A549 (cell line): ENCODE measurements around the gene MICOS13. TPM values are rescaled to one million over a fixed set of nuclear protein-coding genes. Genes with fewer than 3 reads are reported as not detected.
A peak's percentile ranks its signal among the peaks of the same experiment; 100 is the strongest.

Source experiments
- ATAC-seq, 2 experiments: fragments of 200-7000 bp in 1 of 2; fragments of >200 bp in 1 of 2; cut with Nextera tagmentation in 1 of 2; cut with Tn5 transposase in 1 of 2; 3 replicates each; pipeline versions ENCODE4 v1.8.0 to v1.9.1; 2018 to 2020; ENCODE audit warnings: mild to moderate bottlenecking in 1 of 2, moderate library complexity in 1 of 2
- CTCF ChIA-PET: fragments of 300-600 bp; sonication (Branson Sonifier 250); formaldehyde crosslinking; extraction: SDS; loops from one replicate; lab custom pipeline; 2021; ENCODE audit warnings: antibody characterized with exemption, inconsistent platforms; lab: Yijun Ruan, JAX
- POLR2A ChIA-PET: fragments of 350-600 bp; formaldehyde crosslinking; extraction: SDS; loops from one replicate; lab custom pipeline; 2021; ENCODE audit warnings: antibody characterized with exemption, inconsistent platforms; lab: Yijun Ruan, JAX
- DNase-seq, 2 experiments: peaks; one replicate each; pipeline versions ENCODE4 v3.0.0 to v3.0.0-alpha.2; 2011 to 2016; ENCODE audit warnings: low read depth in 1 of 2, low spot score in 1 of 2
- FAIRE-seq: peaks from 2 replicates; lab custom pipeline; 2011; peaks lifted over from hg19 to GRCh38; lab: Jason Lieb, UNC
- H3K27ac ChIP-seq, 2 experiments: fragments of >200 bp; sonication (Bioruptor Twin); formaldehyde crosslinking; 3 replicates each; pipeline ENCODE4 v1.5.1; 2016 to 2017
- H3K4me1 ChIP-seq: fragments of >200 bp; sonication (Bioruptor Twin); formaldehyde crosslinking; 3 replicates; pipeline ENCODE4 v1.6.1; 2016
- H3K4me2 ChIP-seq: fragments of >200 bp; sonication (Bioruptor Twin); formaldehyde crosslinking; 3 replicates; pipeline ENCODE4 v1.6.1; 2016
- H3K4me3 ChIP-seq: fragments of >200 bp; sonication (Bioruptor Twin); formaldehyde crosslinking; 3 replicates; pipeline ENCODE4 v1.5.1; 2016
- H3K9me3 ChIP-seq: fragments of >200 bp; sonication (Bioruptor Twin); formaldehyde crosslinking; 3 replicates; pipeline ENCODE4 v1.6.1; 2016
- CBX2 ChIP-seq: fragments of 200-600 bp; sonication (generic); IDR thresholded peaks from 2 replicates; pipeline ENCODE4 v1.6.1; 2016; ENCODE audit warnings: low read depth, mild to moderate bottlenecking, borderline replicate concordance
- CHD4 ChIP-seq: fragments of 200-600 bp; sonication (generic); IDR thresholded peaks from 2 replicates; pipeline ENCODE4 v1.6.1; 2016; ENCODE audit warnings: antibody characterized with exemption, mild to moderate bottlenecking, borderline replicate concordance
- EHMT2 ChIP-seq: fragments of 200-600 bp; sonication (generic); IDR thresholded peaks from 2 replicates; pipeline ENCODE4 v1.6.1; 2016; ENCODE audit warnings: antibody characterized with exemption, low read depth, mild to moderate bottlenecking, moderate library complexity
- FOSB ChIP-seq: fragments of 250-450 bp; sonication (Bioruptor Pico); IDR thresholded peaks from 2 replicates; pipeline ENCODE4 v1.5.0; 2020; ENCODE audit warnings: mild to moderate bottlenecking, moderate library complexity
- FOXS1 ChIP-seq: fragments of 250-450 bp; sonication (Bioruptor Pico); IDR thresholded peaks from 2 replicates; pipeline ENCODE4 v1.5.0; 2020; ENCODE audit warnings: mild to moderate bottlenecking, moderate library complexity
- HDAC2 ChIP-seq: fragments of 200-600 bp; sonication (generic); IDR thresholded peaks from 2 replicates; pipeline ENCODE4 v1.6.1; 2016
- HOXB5 ChIP-seq: fragments of 250-450 bp; sonication (Bioruptor Pico); IDR thresholded peaks from 2 replicates; pipeline ENCODE4 v1.5.0; 2020; ENCODE audit warnings: mild to moderate bottlenecking, moderate library complexity
- JUNB ChIP-seq: fragments of >200 bp; sonication (Bioruptor Twin); formaldehyde crosslinking; IDR thresholded peaks from 2 replicates; pipeline ENCODE4 v1.6.1; 2016
- KDM1A ChIP-seq: fragments of 200-600 bp; sonication (generic); IDR thresholded peaks from 2 replicates; pipeline ENCODE4 v1.6.1; 2016; ENCODE audit warnings: low read depth, mild to moderate bottlenecking
- KDM5A ChIP-seq: fragments of 200-600 bp; sonication (generic); IDR thresholded peaks from 2 replicates; pipeline ENCODE4 v1.6.1; 2016; ENCODE audit warnings: antibody characterized with exemption, mild to moderate bottlenecking
- MAFK ChIP-seq: fragments of 450-650 bp; IDR thresholded peaks from 2 replicates; pipeline ENCODE4 v1.6.1; 2014; ENCODE audit not compliant: partially characterized antibody
- MAZ ChIP-seq: fragments of 150-350 bp; IDR thresholded peaks from 2 replicates; pipeline ENCODE4 v1.6.1; 2014; ENCODE audit warnings: antibody characterized with exemption, low read depth, low read length, borderline replicate concordance
- NFE2L2 ChIP-seq: fragments of 150-350 bp; conservative IDR thresholded peaks from 2 replicates; pipeline ENCODE4 v1.6.1; 2014; ENCODE audit warnings: low read length
- NPAS2 ChIP-seq: fragments of 250-450 bp; sonication (Bioruptor Pico); IDR thresholded peaks from 2 replicates; pipeline ENCODE4 v1.8.0; 2022; ENCODE audit warnings: mild to moderate bottlenecking, moderate library complexity, borderline replicate concordance
- NR3C1 ChIP-seq: fragments of >200 bp; sonication (Bioruptor Twin); formaldehyde crosslinking; IDR thresholded peaks from 3 replicates; pipeline ENCODE4 v1.6.1; 2017
- PHF8 ChIP-seq: fragments of 200-600 bp; sonication (generic); IDR thresholded peaks from 2 replicates; pipeline ENCODE4 v1.6.1; 2016; ENCODE audit warnings: low read depth, mild to moderate bottlenecking, antibody characterized with exemption, moderate library complexity, borderline replicate concordance
- POLR2A ChIP-seq: IDR thresholded peaks from 2 replicates; pipeline ENCODE4 v1.6.1; 2012; ENCODE audit warnings: mild to moderate bottlenecking, low read length
- POLR2AphosphoS2 ChIP-seq: conservative IDR thresholded peaks from 2 replicates; pipeline ENCODE4 v1.6.1; 2012; ENCODE audit warnings: low read length, improper control_type of control experiment, inconsistent platforms
- RAD21 ChIP-seq, 2 experiments: fragments of >200 bp in 1 of 2; sonication (Bioruptor Twin) in 1 of 2; formaldehyde crosslinking in 1 of 2; IDR thresholded peaks in 1 of 2; conservative IDR thresholded peaks in 1 of 2; 2 replicates in 1 of 2; 3 replicates in 1 of 2; pipeline ENCODE4 v1.6.1; 2012 to 2018; ENCODE audit warnings: inconsistent platforms in 1 of 2
- RARB ChIP-seq: fragments of 250-450 bp; sonication (Bioruptor Pico); IDR thresholded peaks from 2 replicates; pipeline ENCODE4 v1.8.0; 2021; ENCODE audit warnings: mild to moderate bottlenecking, moderate library complexity
- RFX5 ChIP-seq: fragments of 450-650 bp; IDR thresholded peaks from 2 replicates; pipeline ENCODE4 v1.7.1; 2014; ENCODE audit warnings: antibody characterized with exemption, mild to moderate bottlenecking, moderate library complexity
- TP53 ChIP-seq: fragments of 250-450 bp; sonication (Bioruptor Pico); IDR thresholded peaks from 2 replicates; pipeline ENCODE4 v1.5.0; 2021; ENCODE audit warnings: mild to moderate bottlenecking, moderate library complexity
- ZSCAN20 ChIP-seq: fragments of 250-450 bp; sonication (Bioruptor Pico); IDR thresholded peaks from 2 replicates; pipeline ENCODE4 v1.8.0; 2022; ENCODE audit warnings: mild to moderate bottlenecking, moderate library complexity
- WGBS: methylation state at CpG from one replicate; pipeline ENCODE4 v1.1.6; 2017; ENCODE audit errors: missing lambda C conversion rate; 5-methylcytosine and 5-hydroxymethylcytosine counted together
- polyA plus RNA-seq, 4 experiments: library from polyadenylated mRNA; depleted of rRNA in 3 of 4; stranded (reverse); fragments of >200 nt; fragmentation: RNase III in 1 of 4; extraction: RNeasy Plus Mini Kit Qiagen cat#74134 plus additional on column Dnase treatment in 1 of 4; gene quantifications; 2 replicates in 3 of 4; 3 replicates in 1 of 4; pipeline ENCODE4 v1.2.3, GENCODE V29; 2011 to 2017
- TF ChIP-seq, protein P1 (sequence below): fragments of 200-600 bp; sonication (generic); IDR thresholded peaks from 2 replicates; pipeline ENCODE4 v1.6.1; 2016; ENCODE audit warnings: antibody characterized with exemption, mild to moderate bottlenecking, moderate library complexity
- TF ChIP-seq, protein P2 (sequence below): fragments of >200 bp; sonication (Bioruptor Twin); formaldehyde crosslinking; IDR thresholded peaks from 3 replicates; pipeline ENCODE4 v1.6.1; 2016
- TF ChIP-seq, protein P3 (sequence below): IDR thresholded peaks from 2 replicates; pipeline ENCODE4 v1.6.1; 2012

The MICOS13 gene
- polyA plus RNA-seq, 2 of the 4 experiments (the other 2 are of a cell fraction), result 20.5 to 48.8 TPM

DNA sequence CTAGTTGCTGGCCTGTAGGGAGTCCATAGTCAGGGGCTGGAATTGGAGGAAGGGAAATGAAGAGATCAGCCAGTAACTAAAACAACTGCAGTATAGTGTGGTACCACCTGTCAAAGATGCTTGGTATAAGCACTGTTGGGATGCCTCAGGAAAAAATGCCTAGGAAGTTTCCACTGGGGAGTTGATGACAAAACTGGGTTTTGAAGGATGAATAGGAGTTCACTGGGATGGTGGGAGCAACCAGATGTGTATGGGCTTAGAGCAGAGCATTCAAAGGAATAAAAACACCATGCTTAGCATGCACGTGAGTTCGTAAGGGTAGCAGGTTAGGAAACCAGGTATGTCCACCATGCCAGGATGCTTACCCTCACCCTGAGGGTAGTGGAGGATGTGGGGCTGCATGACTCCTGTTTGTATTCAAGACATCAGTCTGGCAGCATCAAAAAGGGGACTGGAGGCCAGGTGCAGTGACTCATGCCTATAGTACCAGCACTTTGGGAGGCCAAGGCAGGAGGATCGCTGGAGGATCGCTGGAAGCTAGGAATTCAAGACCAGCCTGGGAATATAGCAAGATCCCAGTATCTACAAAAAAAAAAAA, 47.2 kb upstream of the MICOS13 start:
- ATAC-seq, result no peak
- H3K9me3 ChIP-seq, result 0 out of 3 replicates have a peak, but pooled peaks cover 4% of the 10 kb centered on the region
- no peak overlapping the region for H3K4me3 ChIP-seq
- CTCF ChIA-PET, result interaction anchor here (0.7 kb wide), 1 partner anchor 8 kb away, joined by 3 read pairs; the partner anchor contains the start of genes CATSPERD and LONP1
- H3K27ac ChIP-seq, result no peak overlapping the region
- H3K4me1 ChIP-seq, result no peaks in the 10 kb centered on the region
- no peak for DNase-seq
- TF ChIP-seq NFE2L2 (no peak), ZSCAN20 (CRISPR knock-in tag) (no peak), CBX2 (no peak), POLR2AphosphoS2 (no peak)
- TF ChIP-seq, protein P1, sequence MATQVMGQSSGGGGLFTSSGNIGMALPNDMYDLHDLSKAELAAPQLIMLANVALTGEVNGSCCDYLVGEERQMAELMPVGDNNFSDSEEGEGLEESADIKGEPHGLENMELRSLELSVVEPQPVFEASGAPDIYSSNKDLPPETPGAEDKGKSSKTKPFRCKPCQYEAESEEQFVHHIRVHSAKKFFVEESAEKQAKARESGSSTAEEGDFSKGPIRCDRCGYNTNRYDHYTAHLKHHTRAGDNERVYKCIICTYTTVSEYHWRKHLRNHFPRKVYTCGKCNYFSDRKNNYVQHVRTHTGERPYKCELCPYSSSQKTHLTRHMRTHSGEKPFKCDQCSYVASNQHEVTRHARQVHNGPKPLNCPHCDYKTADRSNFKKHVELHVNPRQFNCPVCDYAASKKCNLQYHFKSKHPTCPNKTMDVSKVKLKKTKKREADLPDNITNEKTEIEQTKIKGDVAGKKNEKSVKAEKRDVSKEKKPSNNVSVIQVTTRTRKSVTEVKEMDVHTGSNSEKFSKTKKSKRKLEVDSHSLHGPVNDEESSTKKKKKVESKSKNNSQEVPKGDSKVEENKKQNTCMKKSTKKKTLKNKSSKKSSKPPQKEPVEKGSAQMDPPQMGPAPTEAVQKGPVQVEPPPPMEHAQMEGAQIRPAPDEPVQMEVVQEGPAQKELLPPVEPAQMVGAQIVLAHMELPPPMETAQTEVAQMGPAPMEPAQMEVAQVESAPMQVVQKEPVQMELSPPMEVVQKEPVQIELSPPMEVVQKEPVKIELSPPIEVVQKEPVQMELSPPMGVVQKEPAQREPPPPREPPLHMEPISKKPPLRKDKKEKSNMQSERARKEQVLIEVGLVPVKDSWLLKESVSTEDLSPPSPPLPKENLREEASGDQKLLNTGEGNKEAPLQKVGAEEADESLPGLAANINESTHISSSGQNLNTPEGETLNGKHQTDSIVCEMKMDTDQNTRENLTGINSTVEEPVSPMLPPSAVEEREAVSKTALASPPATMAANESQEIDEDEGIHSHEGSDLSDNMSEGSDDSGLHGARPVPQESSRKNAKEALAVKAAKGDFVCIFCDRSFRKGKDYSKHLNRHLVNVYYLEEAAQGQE, result no peak
- TF ChIP-seq, all 56 proteins: peak for 0
- POLR2A ChIA-PET, result no interaction called here
- no peak for FAIRE-seq
- WGBS, result 62% methylated on average over 4 of the region's 4 CpGs
- no peak overlapping the region for H3K4me2 ChIP-seq

DNA sequence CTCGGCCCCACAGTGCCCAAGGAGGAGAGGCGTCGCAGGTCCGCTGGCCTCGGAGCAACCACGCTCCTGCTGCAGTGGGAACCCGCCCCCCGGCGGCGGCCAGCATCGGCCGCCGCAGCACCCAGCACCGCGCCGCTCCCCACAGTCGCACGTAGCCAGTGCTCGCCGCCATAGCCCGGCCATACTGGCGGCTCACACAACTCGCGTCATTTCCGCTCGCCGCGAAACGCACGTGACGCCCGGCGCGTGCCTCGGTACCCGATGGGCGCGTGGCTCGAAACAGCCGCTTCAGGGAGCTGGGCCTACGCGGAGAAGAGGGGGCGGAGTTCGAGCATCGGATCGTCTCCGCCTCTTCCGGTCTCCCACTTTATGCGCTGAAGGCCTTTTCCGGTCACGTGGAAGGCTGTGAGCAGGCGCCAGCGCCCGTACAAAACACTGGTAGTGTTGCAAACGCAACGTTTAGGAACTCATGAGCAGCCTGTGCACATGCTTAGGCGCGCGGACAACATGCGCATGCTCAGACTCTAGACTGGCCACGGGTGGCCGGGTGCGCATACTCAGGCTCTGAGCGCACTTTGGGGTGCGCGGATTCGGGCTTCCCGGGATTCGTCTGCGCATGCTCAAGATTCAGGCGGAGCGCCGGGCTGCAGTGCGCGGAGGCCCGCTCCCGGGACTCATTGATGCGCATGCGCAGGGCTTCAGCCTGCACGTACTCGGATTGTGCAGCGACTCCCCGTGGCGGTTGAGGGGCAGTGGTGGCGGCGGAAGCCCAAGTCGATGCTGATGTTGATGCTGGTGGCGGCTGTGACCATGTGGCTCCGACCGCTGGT, 39.9 kb upstream of the MICOS13 start, which contains the start of the genes CATSPERD and LONP1:
Gene CATSPERD (plus strand): TSS at position 677 of the 830 bp plus-strand sequence. CDS start 101 bp downstream, at position 778.
Gene LONP1 (minus strand): TSS at position 186 of the 830 bp plus-strand sequence. CDS start 14 bp downstream, at position 172.
- FAIRE-seq (no peak), DNase-seq (peak; percentile 94 to 98), ATAC-seq (peak; percentile 92 to 94)
- H3K9me3 ChIP-seq, result no peaks in the 10 kb centered on the region
- H3K27ac ChIP-seq, result peak within 1 kb of the TSS; percentile 97 to 100
- H3K4me3 ChIP-seq, result peak within 1 kb of the TSS; percentile 100
- ChIA-PET POLR2A (interaction anchor here (0.6 to 3.7 kb wide), 13 partner anchors 11 to 248 kb away, joined by 3 to 45 read pairs (median 3); partner anchors contain the start of genes DUS3L, RPL36 and SAFB2), CTCF (interaction anchor here (0.6 to 2.3 kb wide), 11 partner anchors 8 to 1089 kb away, joined by 3 to 12 read pairs (median 4); partner anchors contain the start of gene RPL36)
- H3K4me1 ChIP-seq, result peaks cover 11% of the 10 kb centered on the region; the same call in 2 of the 3 replicates
- 0% methylated on average over 27 of the region's 90 CpGs for WGBS
- H3K4me2 ChIP-seq, result peak within 1 kb of the TSS; percentile 92
- TF ChIP-seq MAZ (no peak), ZSCAN20 (CRISPR knock-in tag) (no peak), TP53 (CRISPR knock-in tag) (no peak), PHF8 (peak; percentile 86; the same call in 1 of the 2 replicates), JUNB (no peak), RARB (CRISPR knock-in tag) (no peak), FOXS1 (CRISPR knock-in tag) (no peak), NFE2L2 (no peak), CHD4 (no peak), CBX2 (no peak), KDM5A (peak; percentile 97), EHMT2 (no peak), HDAC2 (no peak), NPAS2 (CRISPR knock-in tag) (peak; percentile 70), HOXB5 (CRISPR knock-in tag) (no peak), FOSB (no peak), POLR2A (peak; percentile 61), NR3C1 (no peak), RFX5 (no peak), RAD21 (conservative IDR thresholded peaks at IDR 0.05 in 1 of 2, IDR thresholded peaks at IDR 0.05 in 1 of 2) (no peak), KDM1A (no peak), MAFK (no peak)
- TF ChIP-seq, protein P2, sequence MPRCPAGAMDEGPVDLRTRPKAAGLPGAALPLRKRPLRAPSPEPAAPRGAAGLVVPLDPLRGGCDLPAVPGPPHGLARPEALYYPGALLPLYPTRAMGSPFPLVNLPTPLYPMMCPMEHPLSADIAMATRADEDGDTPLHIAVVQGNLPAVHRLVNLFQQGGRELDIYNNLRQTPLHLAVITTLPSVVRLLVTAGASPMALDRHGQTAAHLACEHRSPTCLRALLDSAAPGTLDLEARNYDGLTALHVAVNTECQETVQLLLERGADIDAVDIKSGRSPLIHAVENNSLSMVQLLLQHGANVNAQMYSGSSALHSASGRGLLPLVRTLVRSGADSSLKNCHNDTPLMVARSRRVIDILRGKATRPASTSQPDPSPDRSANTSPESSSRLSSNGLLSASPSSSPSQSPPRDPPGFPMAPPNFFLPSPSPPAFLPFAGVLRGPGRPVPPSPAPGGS, result peak; percentile 43; the same call in 1 of the 3 replicates
- TF ChIP-seq, protein P1, result no peak
- TF ChIP-seq, protein P3, sequence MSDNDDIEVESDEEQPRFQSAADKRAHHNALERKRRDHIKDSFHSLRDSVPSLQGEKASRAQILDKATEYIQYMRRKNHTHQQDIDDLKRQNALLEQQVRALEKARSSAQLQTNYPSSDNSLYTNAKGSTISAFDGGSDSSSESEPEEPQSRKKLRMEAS, result peak; percentile 98
